Measurements from ENCODE around the gene NDUFC1. TPM values are rescaled to one million over a fixed set of nuclear protein-coding genes. Genes with fewer than 3 reads are reported as not detected.

Gene NDUFC1
- total and polyA plus RNA-seq, 2 of the 8 experiments (the other 6 are each of a cell fraction or from before 2014, with no cell fraction given) = 41.9 to 62.0 TPM

DNA sequence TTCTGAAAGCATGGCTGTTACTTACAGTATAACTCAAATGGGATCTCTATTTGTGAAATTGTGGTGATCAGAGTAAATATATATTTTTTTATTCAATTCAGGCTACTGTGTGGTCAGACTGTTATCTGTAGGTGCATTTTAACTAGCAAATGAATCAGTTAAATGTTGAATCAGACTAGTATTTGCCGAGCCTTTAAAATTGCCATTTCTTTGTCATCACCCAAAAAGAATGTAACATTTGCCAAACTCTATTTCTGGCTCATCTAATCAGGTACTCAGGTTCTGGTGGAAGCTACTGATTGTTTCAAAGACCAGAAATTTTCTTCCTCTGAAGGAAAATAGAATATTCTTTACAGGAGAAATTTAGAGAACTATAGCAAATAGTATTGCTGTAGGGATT, 2.7 kb downstream of the NDUFC1 start:
- Histone ChIP-seq H3K36me3 (ENCODE audit: control insufficient read depth in 2 of 4, insufficient read depth in 4 of 4, low read length in 3 of 4) (peaks cover 0 to 8% (median 2%) of the 10 kb centered on the region in 4 experiments; a peak in 2 of 8 replicates), H3K4ac (replicated peaks; ENCODE audit: insufficient read length, low read depth, low read length) (no peak overlapping the region), H3K27ac (ENCODE audit: low read depth, low read length) (no peak overlapping the region), H4K8ac (ENCODE audit: extremely low read depth, insufficient read depth, low read length) (no peak overlapping the region), H4K91ac (replicated peaks; ENCODE audit: insufficient read length, low read length) (no peak overlapping the region), H3K23ac (ENCODE audit: insufficient read length) (no peak overlapping the region), H3K4me3 (ENCODE audit: extremely low read depth in 1 of 4, insufficient read depth in 2 of 4, low read depth in 3 of 4, low read length in 4 of 4) (peak overlapping the region in 1 of 4 experiments; percentile 94; a peak in 2 of 8 replicates), H2AFZ (ENCODE audit: low read length) (no peak overlapping the region), H3K56ac (replicated peaks; ENCODE audit: insufficient read length, low read depth, low read length) (no peak overlapping the region), H3K18ac (ENCODE audit: extremely low read depth, low read length) (no peak overlapping the region), H3K14ac (ENCODE audit: insufficient read length) (no peak overlapping the region), H3K9ac (replicated peaks in 1 of 4; ENCODE audit: extremely low read depth in 1 of 4, low read depth in 3 of 4, low read length in 3 of 4) (no peak overlapping the region), H3K79me1 (ENCODE audit: low read depth, low read length) (no peaks in the 10 kb centered on the region), H4K20me1 (replicated peaks in 1 of 2; ENCODE audit: control insufficient read depth in 1 of 2, insufficient read depth in 2 of 2, low read length in 2 of 2) (peaks cover 0 to 4% of the 10 kb centered on the region in 2 experiments), H3K23me2 (ENCODE audit: low read depth, low read length) (peaks cover 11% of the 10 kb centered on the region), H2BK5ac (ENCODE audit: low read depth, low read length) (no peak overlapping the region), H3K9me3 (ENCODE audit: insufficient read depth in 2 of 2, low read depth in 1 of 2, low read length in 1 of 2) (peaks cover 0 to under 1% of the 10 kb centered on the region in 2 experiments; a peak in 3 of 4 replicates), H2BK12ac (ENCODE audit: low read depth, low read length) (no peak overlapping the region), H3K4me2 (ENCODE audit: insufficient read depth in 1 of 2, low read depth in 2 of 2, low read length in 2 of 2) (peak overlapping the region; percentile 77 to 99; a peak in 3 of 4 replicates), H3K4me1 (replicated peaks in 1 of 4; ENCODE audit: control insufficient read depth in 3 of 4, insufficient read depth in 4 of 4, low read length in 3 of 4) (peaks cover 0 to 2% (median under 1%) of the 10 kb centered on the region in 4 experiments; a peak in 2 of 7 replicates), H2AK5ac (ENCODE audit: low read depth, low read length) (no peak overlapping the region), H4K5ac (ENCODE audit: insufficient read length, low read depth, low read length) (no peak overlapping the region), H2BK20ac (ENCODE audit: low read length) (no peak overlapping the region), H3K27me3 (replicated peaks in 1 of 4; ENCODE audit: control insufficient read depth in 3 of 4, extremely low read depth in 1 of 4, insufficient read depth in 3 of 4, low read length in 3 of 4) (no peaks in the 10 kb centered on the region), H3K79me2 (ENCODE audit: control insufficient read depth in 1 of 2, insufficient read depth in 2 of 2, low read length in 2 of 2) (peaks cover 22 to 50% of the 10 kb centered on the region in 2 experiments), H2BK15ac (ENCODE audit: low read length) (no peak overlapping the region), H2BK120ac (replicated peaks; ENCODE audit: low read depth, low read length) (no peak overlapping the region)
- 92% methylated on average over 1 of the region's 1 CpG; no CpG with 5 or more reads in 1 of the 2 experiments for WGBS, 2 experiments (ENCODE audit: extremely low coverage in 1 of 2, insufficient coverage in 1 of 2, insufficient read length in 1 of 2, insufficient replicate concordance in 2 of 2, low coverage in 1 of 2, low lambda C conversion rate in 2 of 2, missing lambda C conversion rate in 1 of 2)
- CTCF ChIA-PET (ENCODE audit: partially characterized antibody) = interaction anchor here (1.0 to 3.5 kb wide), 7 partner anchors 10 to 269 kb away, joined by 3 to 19 read pairs (median 4); no protein-coding TSS in a partner anchor
- POLR2A ChIA-PET (ENCODE audit: partially characterized antibody) = interaction anchor here (0.9 to 3.5 kb wide), 6 partner anchors 14 to 250 kb away, joined by 3 to 31 read pairs (median 8); partner anchors contain the start of gene ELF2
- DNase-seq (ENCODE audit: low read depth in 1 of 2, low spot score in 2 of 2) (no peak), FAIRE-seq (no peak)
- TF ChIP-seq RBBP5 (IDR thresholded peaks at IDR 0.05; ENCODE audit: borderline replicate concordance, low read depth, low read length) (no peak), NANOG (IDR thresholded peaks at IDR 0.05; ENCODE audit: insufficient read depth, low read depth, low read length, poor library complexity, severe bottlenecking) (no peak), POLR2AphosphoS5 (IDR thresholded peaks at IDR 0.05; ENCODE audit: low read depth, low read length) (no peak), EP300 (IDR thresholded peaks at IDR 0.05; ENCODE audit: borderline replicate concordance in 1 of 2, low read depth in 2 of 2, low read length in 2 of 2) (no peak), EGR1 (IDR thresholded peaks at IDR 0.05; ENCODE audit: borderline replicate concordance, low read depth, low read length) (no peak), RFX5 (IDR thresholded peaks at IDR 0.05; ENCODE audit: borderline replicate concordance, low read depth, low read length) (no peak), BRCA1 (IDR thresholded peaks at IDR 0.05; ENCODE audit: low read depth, low read length) (no peak), RXRA (IDR thresholded peaks at IDR 0.05; ENCODE audit: insufficient read depth, low read depth, low read length) (no peak), SIX5 (IDR thresholded peaks at IDR 0.05; ENCODE audit: low read depth, low read length) (no peak), RAD21 (IDR thresholded peaks at IDR 0.05 in 1 of 2, conservative IDR thresholded peaks at IDR 0.05 in 1 of 2; ENCODE audit: low read depth in 2 of 2, low read length in 2 of 2) (no peak), TBP (IDR thresholded peaks at IDR 0.05; ENCODE audit: low read depth, low read length) (no peak), BACH1 (IDR thresholded peaks at IDR 0.05; ENCODE audit: low read length) (no peak)
- TF ChIP-seq, protein P1, sequence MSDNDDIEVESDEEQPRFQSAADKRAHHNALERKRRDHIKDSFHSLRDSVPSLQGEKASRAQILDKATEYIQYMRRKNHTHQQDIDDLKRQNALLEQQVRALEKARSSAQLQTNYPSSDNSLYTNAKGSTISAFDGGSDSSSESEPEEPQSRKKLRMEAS (IDR thresholded peaks at IDR 0.05) = no peak
